Measurements from ENCODE around the gene IER5L.

IER5L gene

DNA sequence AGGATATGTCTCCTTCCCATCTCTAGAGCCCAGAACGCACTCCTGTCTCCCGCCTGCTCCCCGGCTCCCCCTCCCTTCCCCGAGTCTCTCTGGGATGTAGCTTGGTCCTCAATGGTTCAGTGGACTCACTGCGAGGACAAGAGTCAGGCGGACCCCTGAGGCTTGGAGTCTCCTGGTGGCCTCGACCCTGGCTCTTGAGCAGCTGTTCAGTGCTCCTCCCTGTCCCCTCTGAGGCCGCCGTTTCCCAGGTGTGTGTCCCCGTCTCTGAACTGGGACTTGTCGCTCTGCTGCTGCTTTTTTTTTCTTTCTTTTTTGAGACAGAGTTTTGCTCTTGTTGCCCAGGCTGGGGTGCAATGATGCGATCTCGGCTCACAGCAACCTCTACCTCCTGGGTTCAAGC is 44.8 kb upstream of the IER5L start:
- TF ChIP-seq, protein P1, sequence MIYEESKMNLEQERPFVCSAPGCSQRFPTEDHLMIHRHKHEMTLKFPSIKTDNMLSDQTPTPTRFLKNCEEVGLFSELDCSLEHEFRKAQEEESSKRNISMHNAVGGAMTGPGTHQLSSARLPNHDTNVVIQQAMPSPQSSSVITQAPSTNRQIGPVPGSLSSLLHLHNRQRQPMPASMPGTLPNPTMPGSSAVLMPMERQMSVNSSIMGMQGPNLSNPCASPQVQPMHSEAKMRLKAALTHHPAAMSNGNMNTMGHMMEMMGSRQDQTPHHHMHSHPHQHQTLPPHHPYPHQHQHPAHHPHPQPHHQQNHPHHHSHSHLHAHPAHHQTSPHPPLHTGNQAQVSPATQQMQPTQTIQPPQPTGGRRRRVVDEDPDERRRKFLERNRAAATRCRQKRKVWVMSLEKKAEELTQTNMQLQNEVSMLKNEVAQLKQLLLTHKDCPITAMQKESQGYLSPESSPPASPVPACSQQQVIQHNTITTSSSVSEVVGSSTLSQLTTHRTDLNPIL (CRISPR knock-in tag; IDR thresholded peaks at IDR 0.05; ENCODE audit: low read depth) = no peak
- TF ChIP-seq CSDC2 (CRISPR knock-in tag; IDR thresholded peaks at IDR 0.05) (no peak), ZFP3 (CRISPR knock-in tag; IDR thresholded peaks at IDR 0.05) (no peak), TOX (CRISPR knock-in tag; IDR thresholded peaks at IDR 0.05; ENCODE audit: borderline replicate concordance) (no peak), PPARA (CRISPR knock-in tag; IDR thresholded peaks at IDR 0.05; ENCODE audit: borderline replicate concordance) (no peak)
- TF ChIP-seq, protein P2, sequence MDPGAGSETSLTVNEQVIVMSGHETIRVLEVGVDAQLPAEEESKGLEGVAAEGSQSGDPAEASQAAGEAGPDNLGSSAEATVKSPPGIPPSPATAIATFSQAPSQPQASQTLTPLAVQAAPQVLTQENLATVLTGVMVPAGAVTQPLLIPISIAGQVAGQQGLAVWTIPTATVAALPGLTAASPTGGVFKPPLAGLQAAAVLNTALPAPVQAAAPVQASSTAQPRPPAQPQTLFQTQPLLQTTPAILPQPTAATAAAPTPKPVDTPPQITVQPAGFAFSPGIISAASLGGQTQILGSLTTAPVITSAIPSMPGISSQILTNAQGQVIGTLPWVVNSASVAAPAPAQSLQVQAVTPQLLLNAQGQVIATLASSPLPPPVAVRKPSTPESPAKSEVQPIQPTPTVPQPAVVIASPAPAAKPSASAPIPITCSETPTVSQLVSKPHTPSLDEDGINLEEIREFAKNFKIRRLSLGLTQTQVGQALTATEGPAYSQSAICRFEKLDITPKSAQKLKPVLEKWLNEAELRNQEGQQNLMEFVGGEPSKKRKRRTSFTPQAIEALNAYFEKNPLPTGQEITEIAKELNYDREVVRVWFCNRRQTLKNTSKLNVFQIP (CRISPR knock-in tag; IDR thresholded peaks at IDR 0.05; ENCODE audit: borderline replicate concordance, low read depth) = no peak
- TF ChIP-seq, protein P3, sequence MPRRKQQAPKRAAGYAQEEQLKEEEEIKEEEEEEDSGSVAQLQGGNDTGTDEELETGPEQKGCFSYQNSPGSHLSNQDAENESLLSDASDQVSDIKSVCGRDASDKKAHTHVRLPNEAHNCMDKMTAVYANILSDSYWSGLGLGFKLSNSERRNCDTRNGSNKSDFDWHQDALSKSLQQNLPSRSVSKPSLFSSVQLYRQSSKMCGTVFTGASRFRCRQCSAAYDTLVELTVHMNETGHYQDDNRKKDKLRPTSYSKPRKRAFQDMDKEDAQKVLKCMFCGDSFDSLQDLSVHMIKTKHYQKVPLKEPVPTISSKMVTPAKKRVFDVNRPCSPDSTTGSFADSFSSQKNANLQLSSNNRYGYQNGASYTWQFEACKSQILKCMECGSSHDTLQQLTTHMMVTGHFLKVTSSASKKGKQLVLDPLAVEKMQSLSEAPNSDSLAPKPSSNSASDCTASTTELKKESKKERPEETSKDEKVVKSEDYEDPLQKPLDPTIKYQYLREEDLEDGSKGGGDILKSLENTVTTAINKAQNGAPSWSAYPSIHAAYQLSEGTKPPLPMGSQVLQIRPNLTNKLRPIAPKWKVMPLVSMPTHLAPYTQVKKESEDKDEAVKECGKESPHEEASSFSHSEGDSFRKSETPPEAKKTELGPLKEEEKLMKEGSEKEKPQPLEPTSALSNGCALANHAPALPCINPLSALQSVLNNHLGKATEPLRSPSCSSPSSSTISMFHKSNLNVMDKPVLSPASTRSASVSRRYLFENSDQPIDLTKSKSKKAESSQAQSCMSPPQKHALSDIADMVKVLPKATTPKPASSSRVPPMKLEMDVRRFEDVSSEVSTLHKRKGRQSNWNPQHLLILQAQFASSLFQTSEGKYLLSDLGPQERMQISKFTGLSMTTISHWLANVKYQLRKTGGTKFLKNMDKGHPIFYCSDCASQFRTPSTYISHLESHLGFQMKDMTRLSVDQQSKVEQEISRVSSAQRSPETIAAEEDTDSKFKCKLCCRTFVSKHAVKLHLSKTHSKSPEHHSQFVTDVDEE (CRISPR knock-in tag; IDR thresholded peaks at IDR 0.05) = no peak
- TF ChIP-seq, protein P4, sequence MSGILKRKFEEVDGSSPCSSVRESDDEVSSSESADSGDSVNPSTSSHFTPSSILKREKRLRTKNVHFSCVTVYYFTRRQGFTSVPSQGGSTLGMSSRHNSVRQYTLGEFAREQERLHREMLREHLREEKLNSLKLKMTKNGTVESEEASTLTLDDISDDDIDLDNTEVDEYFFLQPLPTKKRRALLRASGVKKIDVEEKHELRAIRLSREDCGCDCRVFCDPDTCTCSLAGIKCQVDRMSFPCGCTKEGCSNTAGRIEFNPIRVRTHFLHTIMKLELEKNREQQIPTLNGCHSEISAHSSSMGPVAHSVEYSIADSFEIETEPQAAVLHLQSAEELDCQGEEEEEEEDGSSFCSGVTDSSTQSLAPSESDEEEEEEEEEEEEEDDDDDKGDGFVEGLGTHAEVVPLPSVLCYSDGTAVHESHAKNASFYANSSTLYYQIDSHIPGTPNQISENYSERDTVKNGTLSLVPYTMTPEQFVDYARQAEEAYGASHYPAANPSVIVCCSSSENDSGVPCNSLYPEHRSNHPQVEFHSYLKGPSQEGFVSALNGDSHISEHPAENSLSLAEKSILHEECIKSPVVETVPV (CRISPR knock-in tag; IDR thresholded peaks at IDR 0.05) = no peak

DNA sequence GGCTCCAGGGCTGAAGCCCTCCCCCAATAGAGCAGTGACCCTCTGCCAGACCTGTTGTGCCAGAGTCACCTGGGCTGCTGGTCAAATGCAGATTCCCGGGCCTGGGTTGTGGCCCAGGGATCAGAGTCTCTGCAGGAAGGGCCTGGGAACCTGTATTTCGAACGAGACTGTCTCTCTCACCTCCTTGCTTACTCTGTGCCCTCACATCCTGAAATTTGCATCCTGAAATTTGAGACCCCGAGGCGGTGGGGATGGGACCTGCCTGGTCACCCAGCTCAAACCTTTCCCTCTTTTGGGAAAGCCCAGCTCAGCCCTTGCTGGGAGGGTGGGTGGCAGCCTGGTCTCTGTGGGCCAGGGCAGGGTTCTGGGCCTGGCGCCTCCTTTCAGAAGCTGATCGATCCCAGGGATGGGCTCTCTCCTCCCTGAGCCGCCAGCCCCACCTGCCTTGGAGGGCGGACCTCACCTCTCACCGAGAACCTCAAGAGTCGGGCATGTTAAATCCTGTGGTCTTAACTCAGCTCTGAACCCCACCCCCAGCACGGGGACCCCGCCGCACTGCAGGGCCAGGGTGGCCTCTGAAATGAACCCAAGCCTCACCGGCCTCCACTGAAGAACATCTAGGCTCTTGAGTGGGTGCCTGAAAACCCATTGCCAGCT is 44.0 kb upstream of the IER5L start:
- ATAC-seq = no peak
- no peak for TF ChIP-seq BACH2 (CRISPR knock-in tag; IDR thresholded peaks at IDR 0.05; ENCODE audit: borderline replicate concordance)
- no peak for TF ChIP-seq ZNF565 (CRISPR knock-in tag; conservative IDR thresholded peaks at IDR 0.05; ENCODE audit: low read depth)
- no peak for TF ChIP-seq CSDC2 (CRISPR knock-in tag; IDR thresholded peaks at IDR 0.05)
- TF ChIP-seq ESRRG (CRISPR knock-in tag; IDR thresholded peaks at IDR 0.05) = no peak
- TF ChIP-seq OSR1 (CRISPR knock-in tag; IDR thresholded peaks at IDR 0.05) = no peak
- no peak for TF ChIP-seq ARNTL (CRISPR knock-in tag; IDR thresholded peaks at IDR 0.05; ENCODE audit: borderline replicate concordance, low read depth)
- TF ChIP-seq ZNF8 (CRISPR knock-in tag; IDR thresholded peaks at IDR 0.05) = no peak
- no peak for TF ChIP-seq ZC3H10 (CRISPR knock-in tag; IDR thresholded peaks at IDR 0.05)
- TF ChIP-seq, protein P3 (CRISPR knock-in tag; IDR thresholded peaks at IDR 0.05) = no peak

More for the DNA sequence above, 44.8 kb upstream of the IER5L start:
- no peak for ATAC-seq

DNA sequence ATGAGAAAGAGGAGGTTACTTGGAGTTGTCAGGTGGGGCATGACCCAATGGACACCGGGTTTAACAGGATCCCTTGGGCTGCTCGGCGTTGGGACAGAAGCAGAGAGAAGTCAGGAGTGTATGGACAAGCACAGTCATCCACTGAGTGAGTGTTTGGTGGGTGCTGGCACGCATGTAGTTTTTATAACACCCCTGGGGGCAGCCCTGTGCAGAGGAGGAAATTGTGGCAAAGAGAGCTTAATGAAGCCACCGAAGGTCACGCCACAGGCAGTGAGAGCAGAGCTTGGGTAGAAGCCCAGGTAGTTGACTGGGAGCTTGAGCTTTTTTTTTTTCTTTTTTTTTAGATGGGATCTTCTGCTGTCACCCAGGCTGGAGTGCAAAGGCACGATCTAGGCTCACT is 43.2 kb upstream of the IER5L start:
- TF ChIP-seq SNAI2 (CRISPR knock-in tag; IDR thresholded peaks at IDR 0.05) (no peak), ESRRG (CRISPR knock-in tag; IDR thresholded peaks at IDR 0.05) (no peak), ZC3H10 (CRISPR knock-in tag; IDR thresholded peaks at IDR 0.05) (no peak), TOX (CRISPR knock-in tag; IDR thresholded peaks at IDR 0.05; ENCODE audit: borderline replicate concordance) (no peak)
- TF ChIP-seq, protein P5, sequence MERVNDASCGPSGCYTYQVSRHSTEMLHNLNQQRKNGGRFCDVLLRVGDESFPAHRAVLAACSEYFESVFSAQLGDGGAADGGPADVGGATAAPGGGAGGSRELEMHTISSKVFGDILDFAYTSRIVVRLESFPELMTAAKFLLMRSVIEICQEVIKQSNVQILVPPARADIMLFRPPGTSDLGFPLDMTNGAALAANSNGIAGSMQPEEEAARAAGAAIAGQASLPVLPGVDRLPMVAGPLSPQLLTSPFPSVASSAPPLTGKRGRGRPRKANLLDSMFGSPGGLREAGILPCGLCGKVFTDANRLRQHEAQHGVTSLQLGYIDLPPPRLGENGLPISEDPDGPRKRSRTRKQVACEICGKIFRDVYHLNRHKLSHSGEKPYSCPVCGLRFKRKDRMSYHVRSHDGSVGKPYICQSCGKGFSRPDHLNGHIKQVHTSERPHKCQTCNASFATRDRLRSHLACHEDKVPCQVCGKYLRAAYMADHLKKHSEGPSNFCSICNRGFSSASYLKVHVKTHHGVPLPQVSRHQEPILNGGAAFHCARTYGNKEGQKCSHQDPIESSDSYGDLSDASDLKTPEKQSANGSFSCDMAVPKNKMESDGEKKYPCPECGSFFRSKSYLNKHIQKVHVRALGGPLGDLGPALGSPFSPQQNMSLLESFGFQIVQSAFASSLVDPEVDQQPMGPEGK (CRISPR knock-in tag; IDR thresholded peaks at IDR 0.05; ENCODE audit: borderline replicate concordance) = no peak
- TF ChIP-seq, protein P3 (CRISPR knock-in tag; IDR thresholded peaks at IDR 0.05) = no peak
- TF ChIP-seq, protein P4 (CRISPR knock-in tag; IDR thresholded peaks at IDR 0.05) = no peak
- no peak for ATAC-seq
